EL (cell line): ENCODE results near the gene COG4.
"Not testable (repeated sequence)": the region's sequence is repeated elsewhere in the genome, so short reads cannot be mapped to it uniquely, and the experiment has no call there.

Source experiments
- DNase-seq: peaks from one replicate; pipeline ENCODE4 v3.0.0-alpha.2; 2016

COG4 gene

GRCh38 chr16:70523076-70523742, at the start of gene COG4:
Gene COG4 (minus strand): TSS chr16:70523554. CDS start chr16:70523543, 11 bp downstream.
- DNase-seq: peak; percentile 85

DNA sequence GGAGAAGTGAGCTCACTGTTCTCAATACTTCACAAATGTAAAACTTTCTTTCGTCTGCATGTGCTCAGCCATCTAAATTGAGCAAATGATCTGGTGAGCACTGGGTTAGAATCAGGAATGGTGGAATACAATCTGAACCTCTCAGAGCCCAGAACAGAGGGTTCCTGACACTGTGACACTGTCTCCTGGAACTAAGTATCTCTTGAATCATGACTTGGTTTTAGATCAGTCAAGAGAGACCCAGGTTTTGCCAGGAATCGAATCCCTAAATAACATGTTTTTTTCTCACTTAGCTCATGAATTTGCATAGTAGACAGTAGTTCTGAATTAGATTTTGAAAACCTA, 49.5 kb upstream of the COG4 start:
- no peak for DNase-seq

DNA sequence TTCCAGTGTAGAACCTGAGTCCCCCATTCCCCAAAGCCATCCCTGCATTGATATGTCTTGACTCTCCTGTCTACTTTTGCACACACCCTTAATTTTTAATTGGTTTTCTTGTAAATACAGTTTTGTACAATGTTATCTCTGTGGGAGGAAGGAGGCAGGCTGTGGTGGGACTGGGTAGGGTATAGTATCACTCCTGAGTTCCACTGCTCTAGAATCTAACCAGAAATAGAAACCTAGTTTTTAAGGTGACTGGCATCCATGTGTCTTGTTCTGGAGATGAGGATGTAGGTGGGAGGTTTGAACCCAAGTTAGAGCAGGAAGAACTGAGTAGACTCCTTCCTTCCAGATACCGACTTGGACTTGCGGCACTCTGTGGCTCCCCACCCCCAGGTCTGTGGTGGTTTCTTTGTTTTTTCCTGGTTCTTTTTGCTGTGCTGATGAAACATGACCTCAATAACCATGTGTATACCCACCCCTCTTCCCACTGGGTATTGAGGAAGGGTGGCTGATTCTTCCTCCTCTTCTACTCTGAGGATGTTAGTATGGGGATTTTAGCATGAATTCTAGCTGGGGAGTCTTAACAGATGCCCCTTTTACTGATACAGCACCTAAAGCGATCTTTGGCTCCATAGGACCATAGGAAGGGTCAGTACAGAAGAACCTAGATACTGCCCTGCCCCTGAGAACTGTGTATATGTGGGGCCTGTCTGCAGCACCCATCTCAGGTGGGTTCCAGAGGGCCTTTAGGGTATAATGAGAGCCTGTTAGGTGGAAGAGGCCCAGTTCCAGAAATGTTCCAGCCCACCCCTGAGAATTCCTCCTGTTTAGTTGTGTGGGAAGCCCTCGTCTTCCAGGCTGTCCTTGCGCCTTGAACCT, 48.9 kb upstream of the COG4 start:
- no peak for DNase-seq

DNA sequence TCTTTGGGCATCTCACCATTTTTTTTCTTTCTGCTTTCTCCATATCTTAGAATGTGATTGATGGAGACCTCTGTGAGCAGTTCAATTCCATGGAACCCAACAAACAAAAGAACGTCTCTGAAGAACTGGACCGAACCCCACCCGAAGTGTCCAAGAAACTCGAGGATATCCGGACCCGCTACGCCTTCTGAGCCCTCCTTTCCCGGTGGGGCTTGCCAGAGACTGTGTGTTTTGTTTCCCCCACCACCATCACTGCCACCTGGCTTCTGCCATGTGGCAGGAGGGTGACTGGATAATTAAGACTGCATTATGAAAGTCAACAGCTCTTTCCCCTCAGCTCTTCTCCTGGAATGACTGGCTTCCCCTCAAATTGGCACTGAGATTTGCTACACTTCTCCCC, 48.3 kb upstream of the COG4 start:
- DNase-seq: no peak

DNA sequence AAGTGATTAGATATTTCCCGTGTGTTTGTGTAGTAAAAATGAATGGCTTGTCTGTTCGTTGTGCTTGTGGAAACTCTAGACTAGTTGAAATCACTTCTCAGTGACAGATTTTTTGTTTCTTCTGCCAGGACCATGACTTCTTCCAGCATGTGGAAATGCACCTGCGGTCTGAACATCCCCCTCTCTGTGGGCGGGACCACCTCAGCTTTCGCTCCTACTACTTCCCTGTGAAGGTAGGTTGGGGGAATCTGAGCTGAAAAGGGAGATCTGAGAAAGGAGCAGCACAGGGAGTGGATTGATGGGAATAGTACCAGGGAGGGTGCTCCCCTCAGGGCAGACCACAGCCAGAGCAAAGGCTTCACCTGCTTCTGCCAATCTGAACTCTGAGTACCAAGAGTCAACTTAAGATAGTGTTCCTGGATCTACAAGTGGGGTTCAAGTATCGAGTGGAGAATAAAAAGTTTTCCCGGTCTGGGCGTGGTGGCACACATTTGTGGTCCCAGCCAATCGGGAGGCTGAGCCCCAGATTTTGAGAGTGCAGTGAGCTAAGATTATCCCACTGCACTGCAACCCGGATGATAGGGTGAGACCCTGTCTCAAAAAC, 47.7 kb upstream of the COG4 start:
- DNase-seq: no peak

DNA sequence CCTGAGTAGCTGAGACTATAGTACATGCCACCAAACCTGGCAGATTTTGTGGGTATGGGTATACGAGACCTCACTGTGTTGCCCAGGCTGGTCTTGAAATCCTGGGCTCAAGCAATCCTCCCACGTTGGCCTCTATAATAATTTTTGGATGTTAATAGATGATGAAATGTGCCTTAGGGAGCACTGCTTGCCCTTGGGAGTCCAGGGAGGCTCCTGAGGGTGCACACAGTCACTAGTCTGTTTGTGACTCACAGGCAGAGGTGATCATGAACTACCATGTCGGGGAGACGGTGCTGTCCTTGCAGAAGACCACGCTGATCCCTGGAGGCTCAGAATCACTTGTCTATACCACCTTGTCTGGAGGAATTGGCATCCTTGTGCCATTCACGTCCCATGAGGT, 46.4 kb upstream of the COG4 start:
- no peak for DNase-seq

DNA sequence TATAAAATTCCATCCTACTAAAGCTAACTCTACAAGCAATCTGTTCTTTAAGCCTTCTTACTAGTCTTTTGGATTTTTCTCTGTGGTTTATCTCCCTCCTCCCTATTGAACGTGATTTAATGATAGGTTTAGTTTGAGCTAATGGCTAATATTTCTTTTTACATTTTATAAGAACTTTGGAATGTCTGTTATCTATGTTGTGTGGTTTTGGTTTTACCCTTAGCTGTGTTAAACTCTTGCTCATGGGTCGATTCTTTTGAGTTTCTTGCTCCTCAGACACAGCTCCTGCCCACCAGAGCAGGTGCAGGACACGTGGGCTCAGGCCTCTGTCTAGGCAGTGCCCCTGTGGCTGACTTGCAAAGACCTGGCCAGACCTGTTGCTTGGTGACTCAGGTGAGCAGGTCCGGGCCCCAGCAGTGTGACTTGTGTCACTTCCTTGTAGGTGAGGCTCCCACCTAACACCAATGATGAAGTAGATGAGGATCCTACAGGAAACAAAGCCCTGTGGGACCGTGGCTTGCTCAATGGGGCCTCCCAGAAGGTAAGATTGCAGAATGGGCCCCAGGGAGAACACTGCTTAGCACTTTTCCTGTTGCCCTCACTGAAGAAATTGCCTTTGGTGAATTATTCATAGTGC, 45.4 kb upstream of the COG4 start:
- no peak for DNase-seq

- no peak for DNase-seq
These were observed 41.7 kb upstream of the COG4 start for GRCh38 chr16:70565053-70565452.

- no peak for DNase-seq
These were observed 40.3 kb upstream of the COG4 start for GRCh38 chr16:70563636-70564035.

DNA sequence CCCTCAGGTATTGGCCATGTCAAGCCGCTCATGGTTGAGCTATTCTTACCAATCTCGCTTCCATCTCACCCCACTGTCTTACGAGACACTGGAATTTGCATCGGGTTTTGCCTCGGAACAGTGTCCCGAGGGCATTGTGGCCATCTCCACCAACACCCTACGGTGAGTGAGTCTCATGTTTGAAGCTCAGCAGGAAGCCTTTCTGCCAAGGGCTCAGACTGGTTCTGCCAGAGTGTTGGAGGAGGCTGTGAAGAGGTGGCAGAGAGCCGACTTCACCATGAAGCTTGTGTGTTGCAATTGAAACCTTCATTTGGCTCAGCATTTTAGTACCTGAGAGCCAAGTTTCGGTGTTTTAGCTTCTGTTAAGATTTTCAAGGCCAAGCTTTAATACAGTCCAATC, 38.3 kb upstream of the COG4 start:
- no peak for DNase-seq

DNA sequence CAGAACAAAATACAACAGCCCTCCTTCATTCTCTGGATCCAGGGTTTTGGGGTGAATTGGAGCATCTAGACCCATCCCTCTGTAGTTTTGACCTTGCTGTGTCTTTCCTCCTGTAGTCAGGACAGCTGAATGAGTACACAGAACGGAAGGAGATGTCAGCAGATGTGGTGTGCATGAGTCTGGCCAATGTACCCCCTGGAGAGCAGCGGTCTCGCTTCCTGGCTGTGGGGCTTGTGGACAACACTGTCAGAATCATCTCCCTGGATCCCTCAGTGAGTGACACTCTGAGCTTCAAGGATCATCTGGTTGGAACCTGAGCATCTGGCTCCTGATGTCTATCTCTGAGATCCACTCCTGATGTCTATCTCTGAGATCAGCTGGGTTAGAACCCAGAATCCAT, 32.7 kb upstream of the COG4 start:
- no peak for DNase-seq

- peak; percentile 79 for DNase-seq
These were observed 30.3 kb upstream of the COG4 start for GRCh38 chr16:70553645-70554044.

DNA sequence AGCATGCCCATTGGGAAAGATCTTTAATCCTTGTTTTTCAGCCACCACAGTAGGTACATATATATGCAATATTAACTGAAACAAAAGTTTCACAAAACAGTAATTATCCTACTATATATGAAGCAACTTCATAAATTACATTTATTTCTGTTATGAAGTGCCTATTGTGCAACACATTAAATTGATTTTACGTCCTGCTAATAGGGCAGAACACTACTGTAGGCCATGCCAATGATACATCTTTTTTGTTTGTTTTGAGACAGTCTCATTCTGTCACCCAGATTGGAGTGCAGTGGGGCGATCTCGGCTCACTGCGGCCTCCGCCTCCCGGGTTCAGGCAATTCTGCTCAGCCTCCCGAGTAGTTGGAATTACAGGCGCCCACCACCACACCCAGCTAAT, 29.3 kb upstream of the COG4 start:
- no peak for DNase-seq

GRCh38 chr16:70551788-70552187, 28.4 kb upstream of the COG4 start:
- no peak for DNase-seq

DNA sequence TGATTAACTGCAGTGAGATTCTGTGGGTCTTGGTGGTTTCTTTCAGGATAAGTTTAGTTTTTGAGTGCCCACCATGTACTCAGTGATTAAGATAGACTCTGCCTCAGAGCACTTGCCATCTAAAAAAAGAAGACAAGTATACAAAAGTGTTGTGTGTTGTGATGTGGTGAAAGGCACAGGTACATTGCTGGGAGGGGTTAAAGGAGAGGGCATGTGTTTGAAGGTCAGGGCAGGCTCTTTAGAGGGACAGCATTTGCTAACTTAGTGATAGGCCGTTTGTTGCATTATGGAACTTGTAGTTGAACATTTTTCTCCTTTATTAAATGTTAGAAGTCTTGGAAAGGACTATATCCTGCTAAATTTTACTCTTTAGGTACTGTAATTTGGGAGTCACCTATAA, 26.7 kb upstream of the COG4 start:
- DNase-seq: no peak

- no peak for DNase-seq
These were observed 25.6 kb upstream of the COG4 start for GRCh38 chr16:70548936-70549335.

DNA sequence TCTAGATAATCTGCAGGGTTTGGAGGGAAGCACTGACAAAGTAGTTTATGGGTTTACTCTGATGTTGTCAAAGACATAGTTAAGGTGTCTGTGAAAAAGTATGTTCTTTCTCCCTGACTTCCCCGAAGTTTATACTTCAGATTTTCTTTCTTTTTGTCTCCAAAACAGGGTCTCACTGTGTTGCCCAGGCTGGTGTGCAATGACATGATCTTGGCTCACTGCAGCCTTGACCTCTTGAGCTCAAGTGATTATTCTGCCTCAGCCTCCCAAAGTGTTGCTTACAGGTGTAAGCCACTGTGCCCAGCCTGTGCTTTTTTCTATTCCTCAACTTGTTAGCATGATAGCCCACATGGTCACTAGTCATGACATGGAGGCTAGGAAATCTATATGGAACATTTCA, 21.2 kb upstream of the COG4 start:
- no peak for DNase-seq

GRCh38 chr16:70540994-70541393, 17.6 kb upstream of the COG4 start:
- no peak for DNase-seq

GRCh38 chr16:70534971-70535370, 11.6 kb upstream of the COG4 start:
- DNase-seq: no peak

GRCh38 chr16:70529954-70530353, 6.6 kb upstream of the COG4 start:
- DNase-seq: not testable (repeated sequence)

GRCh38 chr16:70529051-70529777, 5.9 kb upstream of the COG4 start:
- peak; percentile 74 for DNase-seq

DNA sequence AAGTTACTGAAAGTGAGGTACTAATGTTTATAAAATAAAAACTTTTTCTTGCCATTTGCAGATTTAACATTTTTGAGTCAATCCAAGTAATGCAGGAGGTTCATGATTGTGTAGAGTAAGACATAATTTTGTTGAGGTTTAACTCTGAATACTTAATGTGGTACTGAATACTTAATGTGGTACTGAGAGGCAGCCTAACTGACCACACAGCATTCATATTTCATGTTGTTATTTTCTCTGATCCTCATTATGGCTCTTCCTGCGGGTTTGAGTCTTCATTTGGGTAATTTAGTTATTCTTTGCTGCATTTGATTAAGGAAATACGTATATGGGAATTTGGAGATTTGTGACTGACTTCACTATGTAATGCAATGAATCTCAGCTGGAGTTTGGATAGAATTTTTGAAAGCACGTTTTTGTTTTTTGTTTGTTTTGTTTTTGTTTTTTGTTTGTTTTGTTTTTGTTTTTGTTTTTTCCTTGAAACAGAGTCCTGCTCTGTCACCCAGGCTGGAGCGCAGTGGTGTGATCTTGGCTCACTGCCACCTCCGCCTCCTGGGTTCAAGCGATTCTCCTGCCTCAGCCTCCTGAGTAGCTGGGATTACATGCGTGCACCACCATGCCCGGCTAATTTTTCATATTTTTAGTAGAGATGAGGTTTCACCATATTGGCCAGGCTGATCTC, 4.1 kb upstream of the COG4 start:
- no peak for DNase-seq
